ENCODE results near the gene RPL38. TPM values are rescaled to one million over a fixed set of nuclear protein-coding genes. Genes with fewer than 3 reads are reported as not detected.

RPL38 gene
- total RNA-seq, 6 experiments from 2014 or later: 161 to 313 (median 282) TPM

DNA sequence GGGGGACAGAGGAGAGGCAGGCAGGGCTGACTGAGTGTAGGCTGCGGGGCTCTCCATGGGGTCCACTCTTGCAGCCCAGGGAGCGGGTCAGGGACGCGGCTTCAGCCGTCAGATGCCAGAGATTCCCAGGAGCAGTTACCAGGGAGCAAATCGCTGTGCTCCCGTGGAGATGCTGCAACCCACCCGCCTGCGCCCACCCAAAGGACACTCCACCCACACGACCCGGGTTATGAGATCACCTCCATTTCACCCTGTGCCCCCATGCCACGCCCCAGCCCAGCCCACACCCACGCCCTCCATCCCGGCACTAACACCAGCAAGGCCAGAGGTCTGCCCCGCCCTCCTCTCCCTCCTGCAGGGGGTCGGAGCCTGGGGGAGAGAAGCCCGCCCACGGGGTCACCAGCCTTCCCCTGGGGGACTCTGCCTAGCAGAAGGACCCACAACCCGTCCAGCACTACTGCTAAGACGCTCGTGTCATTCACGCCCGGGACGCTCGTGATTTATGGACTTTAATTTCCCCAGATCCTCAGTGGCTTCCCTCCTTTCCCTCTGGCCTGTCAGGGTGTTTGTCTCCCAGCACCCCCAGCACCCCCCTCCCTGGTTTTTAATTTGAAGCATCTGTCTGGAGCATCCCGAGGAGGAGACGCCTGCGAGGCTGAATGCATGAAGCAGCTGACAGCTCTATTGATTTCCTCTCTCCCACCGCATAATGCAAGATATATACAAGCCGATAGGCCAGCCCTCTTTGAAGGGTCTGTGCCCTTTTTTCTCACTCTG, 6.7 kb upstream of the RPL38 start:
- peaks cover 0 to 13% (median 3%) of the 10 kb centered on the region in 4 donors for H3K4me1 ChIP-seq
- no peaks in the 10 kb centered on the region for H3K27me3 ChIP-seq
- ATAC-seq (no peak), DNase-seq (no peak)
- TF ChIP-seq POLR2A (IDR thresholded peaks at IDR 0.05): no peak
- TF ChIP-seq, protein P1, sequence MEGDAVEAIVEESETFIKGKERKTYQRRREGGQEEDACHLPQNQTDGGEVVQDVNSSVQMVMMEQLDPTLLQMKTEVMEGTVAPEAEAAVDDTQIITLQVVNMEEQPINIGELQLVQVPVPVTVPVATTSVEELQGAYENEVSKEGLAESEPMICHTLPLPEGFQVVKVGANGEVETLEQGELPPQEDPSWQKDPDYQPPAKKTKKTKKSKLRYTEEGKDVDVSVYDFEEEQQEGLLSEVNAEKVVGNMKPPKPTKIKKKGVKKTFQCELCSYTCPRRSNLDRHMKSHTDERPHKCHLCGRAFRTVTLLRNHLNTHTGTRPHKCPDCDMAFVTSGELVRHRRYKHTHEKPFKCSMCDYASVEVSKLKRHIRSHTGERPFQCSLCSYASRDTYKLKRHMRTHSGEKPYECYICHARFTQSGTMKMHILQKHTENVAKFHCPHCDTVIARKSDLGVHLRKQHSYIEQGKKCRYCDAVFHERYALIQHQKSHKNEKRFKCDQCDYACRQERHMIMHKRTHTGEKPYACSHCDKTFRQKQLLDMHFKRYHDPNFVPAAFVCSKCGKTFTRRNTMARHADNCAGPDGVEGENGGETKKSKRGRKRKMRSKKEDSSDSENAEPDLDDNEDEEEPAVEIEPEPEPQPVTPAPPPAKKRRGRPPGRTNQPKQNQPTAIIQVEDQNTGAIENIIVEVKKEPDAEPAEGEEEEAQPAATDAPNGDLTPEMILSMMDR (IDR thresholded peaks at IDR 0.05): no peak
- intact Hi-C loops (cut with DNase I): no loop called here
- no peak overlapping the region for H3K27ac ChIP-seq
- no peak overlapping the region for H3K4me3 ChIP-seq
- WGBS (ENCODE audit: insufficient coverage, low coverage, low lambda C conversion rate, missing lambda C conversion rate): 58% methylated on average over 9 of the region's 30 CpGs
- H3K36me3 ChIP-seq: no peaks in the 10 kb centered on the region
- no peaks in the 10 kb centered on the region for H3K9me3 ChIP-seq

DNA sequence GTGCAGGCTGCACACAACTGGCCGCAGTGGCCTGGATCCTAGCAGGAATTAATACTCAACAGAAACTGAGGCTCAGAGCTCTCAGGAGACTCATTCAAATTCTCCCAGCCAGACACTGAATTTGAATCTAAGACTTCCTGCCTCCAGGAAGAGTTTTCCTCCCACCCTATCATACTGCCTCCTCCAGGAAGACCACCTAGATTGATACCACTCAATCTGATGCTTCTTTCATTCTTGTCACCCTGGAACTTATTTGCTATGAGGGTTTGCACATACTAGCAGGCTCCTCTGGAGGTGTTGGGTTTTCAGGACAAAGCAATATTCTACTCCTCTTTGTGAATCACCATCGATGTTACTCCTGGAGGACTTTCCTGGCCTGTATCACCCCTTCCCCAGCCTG, 5.7 kb upstream of the RPL38 start:
- TF ChIP-seq, protein P1 (IDR thresholded peaks at IDR 0.05): no peak
- TF ChIP-seq POLR2A (IDR thresholded peaks at IDR 0.05): no peak
- Histone ChIP-seq H3K4me3 (no peak overlapping the region), H3K27me3 (no peaks in the 10 kb centered on the region), H3K27ac (no peak overlapping the region), H3K36me3 (no peaks in the 10 kb centered on the region), H3K4me1 (peaks cover 0 to 13% (median 3%) of the 10 kb centered on the region in 4 donors), H3K9me3 (no peaks in the 10 kb centered on the region)
- intact Hi-C loops (cut with DNase I): no loop called here
- no peak for ATAC-seq
- 100% methylated on average over 2 of the region's 2 CpGs for WGBS (ENCODE audit: insufficient coverage, low coverage, low lambda C conversion rate, missing lambda C conversion rate)
- DNase-seq: no peak

GRCh38 chr17:74198694-74199093, 4.8 kb upstream of the RPL38 start:
- no peaks in the 10 kb centered on the region for H3K27me3 ChIP-seq
- TF ChIP-seq, protein P1 (IDR thresholded peaks at IDR 0.05): no peak
- TF ChIP-seq POLR2A (IDR thresholded peaks at IDR 0.05): no peak
- peaks cover 0 to 7% (median under 1%) of the 10 kb centered on the region in 4 donors for H3K4me1 ChIP-seq
- H3K27ac ChIP-seq: no peak overlapping the region
- H3K9me3 ChIP-seq: no peaks in the 10 kb centered on the region
- no peak for DNase-seq
- intact Hi-C loops (cut with DNase I): no loop called here
- no peaks in the 10 kb centered on the region for H3K36me3 ChIP-seq
- ATAC-seq: no peak
- H3K4me3 ChIP-seq: no peak overlapping the region
- 67% methylated on average over 4 of the region's 6 CpGs for WGBS (ENCODE audit: insufficient coverage, low coverage, low lambda C conversion rate, missing lambda C conversion rate)

- DNase-seq (peak; percentile 64 to 70 (median 70)), ATAC-seq (peak; percentile 68 to 75 (median 72))
- Histone ChIP-seq H3K9me3 (no peaks in the 10 kb centered on the region), H3K4me3 (peak overlapping the region in 2 of 3 donors; percentile 23 to 34), H3K27me3 (no peaks in the 10 kb centered on the region), H3K4me1 (peaks cover 0 to 11% (median 1%) of the 10 kb centered on the region in 4 donors), H3K27ac (no peak overlapping the region), H3K36me3 (no peaks in the 10 kb centered on the region)
- intact Hi-C loops (cut with DNase I): no loop called here
- 54% methylated on average over 9 of the region's 35 CpGs for WGBS (ENCODE audit: insufficient coverage, low coverage, low lambda C conversion rate, missing lambda C conversion rate)
- no peak for TF ChIP-seq POLR2A (IDR thresholded peaks at IDR 0.05)
- TF ChIP-seq, protein P1 (IDR thresholded peaks at IDR 0.05): peak; percentile 90 to 99 (median 98)
Measured at GRCh38 chr17:74199306-74200092, 4.0 kb upstream of the RPL38 start.

Measured in right lobe of liver (tissue), 6 donors.